PC-3 (cell line): ENCODE data around the gene PPL. TPM values are rescaled to one million over a fixed set of nuclear protein-coding genes. Genes with fewer than 3 reads are reported as not detected.

Experiments used
- ATAC-seq: fragments of 200-7000 bp; cut with Tn5 transposase; 2 replicates; pipeline ENCODE4 v1.9.1; 2020; ENCODE audit warnings: mild to moderate bottlenecking, moderate library complexity
- BruUV-seq: library from RNA; stranded (reverse); fragments of 400-500 nt; replicated peaks from 2 replicates; lab custom pipeline; 2021; lab: Mats Ljungman, UMichigan
- CTCF ChIA-PET: fragments of 300-600 bp; sonication (Branson Sonifier 250); formaldehyde crosslinking; loops from one replicate; lab custom pipeline; 2022; ENCODE audit warnings: antibody characterized with exemption; lab: Charles Lee
- POLR2A ChIA-PET: fragments of 300-600 bp; sonication (Branson Sonifier 250); formaldehyde crosslinking; loops from one replicate; lab custom pipeline; 2022; ENCODE audit warnings: antibody characterized with exemption; ENCODE audit not compliant: unreplicated experiment; lab: Charles Lee
- DNase-seq: peaks from one replicate; pipeline ENCODE4 v3.0.0-alpha.2; 2015
- H2AFZ ChIP-seq: fragments of 300-600 bp; sonication (generic); 2 replicates; pipeline ENCODE4 v1.6.0; 2016; ENCODE audit warnings: antibody characterized with exemption, low read length
- H3F3A ChIP-seq: fragments of 300-600 bp; sonication (generic); one replicate; pipeline ENCODE4 v1.6.0; 2017; ENCODE audit warnings: antibody characterized with exemption, low read length, control low read depth, mild to moderate bottlenecking; ENCODE audit not compliant: unreplicated experiment
- H3K27ac ChIP-seq: fragments of 300-600 bp; sonication (generic); 2 replicates; pipeline ENCODE4 v1.5.1; 2016; ENCODE audit warnings: mild to moderate bottlenecking, low read length
- H3K27me3 ChIP-seq: fragments of 300-600 bp; sonication (generic); 2 replicates; pipeline ENCODE4 v1.6.1; 2016; ENCODE audit warnings: low read length, mixed read lengths
- H3K36me3 ChIP-seq: fragments of 300-600 bp; sonication (generic); 2 replicates; pipeline ENCODE4 v1.6.1; 2016; ENCODE audit warnings: low read depth, mixed run types, low read length, mixed read lengths
- H3K4me1 ChIP-seq: fragments of 300-600 bp; sonication (generic); 2 replicates; pipeline ENCODE4 v1.5.1; 2016; ENCODE audit warnings: low read length; ENCODE audit not compliant: insufficient read depth
- H3K4me2 ChIP-seq: fragments of 300-600 bp; sonication (generic); 2 replicates; pipeline ENCODE4 v1.6.0; 2016; ENCODE audit warnings: low read length
- H3K4me3 ChIP-seq: fragments of 300-600 bp; sonication (generic); 2 replicates; pipeline ENCODE4 v1.5.1; 2016; ENCODE audit warnings: mild to moderate bottlenecking, low read length, mixed read lengths
- H3K79me2 ChIP-seq: fragments of 300-600 bp; sonication (generic); 2 replicates; pipeline ENCODE4 v1.6.1; 2017; ENCODE audit warnings: low read length, mixed read lengths
- H3K9ac ChIP-seq: fragments of 300-600 bp; sonication (generic); 2 replicates; pipeline ENCODE4 v1.6.0; 2016; ENCODE audit warnings: mild to moderate bottlenecking, low read length
- H3K9me2 ChIP-seq: fragments of 300-600 bp; sonication (generic); replicated peaks from 2 replicates; pipeline ENCODE4 v1.6.1; 2016; ENCODE audit warnings: mixed run types, low read length, mixed read lengths
- H3K9me3 ChIP-seq: fragments of 300-600 bp; sonication (generic); 2 replicates; pipeline ENCODE4 v1.6.1; 2016; ENCODE audit warnings: low read length, mixed read lengths
- H4K20me1 ChIP-seq: fragments of 300-600 bp; sonication (generic); 2 replicates; pipeline ENCODE4 v1.6.1; 2016; ENCODE audit warnings: low read length, mixed read lengths
- EZH2 ChIP-seq: fragments of 300-600 bp; sonication (generic); IDR thresholded peaks from one replicate; pipeline ENCODE4 v1.6.1; 2017; ENCODE audit warnings: antibody characterized with exemption, mild to moderate bottlenecking, low read length; ENCODE audit not compliant: unreplicated experiment
- EZH2phosphoT487 ChIP-seq: fragments of 300-600 bp; sonication (generic); IDR thresholded peaks from 2 replicates; pipeline ENCODE4 v1.6.1; 2018; ENCODE audit warnings: mild to moderate bottlenecking, antibody characterized with exemption, low read length, borderline replicate concordance
- intact Hi-C: fragments of 100-400 bp; cut with micrococcal nuclease; formaldehyde crosslinking; loops from 2 replicates; pipeline ENCODE4 v1.9.0; 2023
- total RNA-seq: library from RNA; depleted of rRNA; stranded (reverse); fragments of >200 nt; gene quantifications from 2 replicates; pipeline ENCODE4 v1.2.3, GENCODE V29; 2014
- TF ChIP-seq, protein P1 (sequence below): fragments of 300-600 bp; sonication (generic); conservative IDR thresholded peaks from 2 replicates; pipeline ENCODE4 v1.5.1; 2017; ENCODE audit warnings: antibody characterized with exemption, low read depth, mild to moderate bottlenecking, low read length

The PPL gene
- total RNA-seq, 1 experiment from 2014 or later = 18.8 TPM

DNA sequence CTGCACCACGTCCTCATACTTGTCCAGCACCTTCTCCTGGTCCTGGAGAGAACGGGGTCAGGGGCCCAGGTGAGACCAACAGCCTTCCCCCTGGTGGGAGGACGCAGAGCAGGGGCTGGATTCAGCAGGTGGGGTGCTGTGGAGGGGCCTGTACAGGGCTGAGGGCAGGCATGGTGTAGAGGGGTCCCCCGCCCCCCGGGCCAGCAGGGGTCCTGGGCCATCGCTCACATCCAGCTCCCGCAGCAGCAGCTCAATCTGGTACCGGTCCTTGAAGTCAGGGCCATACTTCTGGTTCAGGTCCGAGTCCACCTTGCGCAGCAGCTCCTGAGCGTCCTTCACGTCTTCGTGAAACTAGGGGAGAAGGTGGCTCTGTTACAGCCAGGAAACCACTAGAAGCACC, 41.6 kb downstream of the PPL start:
- ATAC-seq = no peak
- Histone ChIP-seq H3K4me2 (no peak overlapping the region), H3K36me3 (no peaks in the 10 kb centered on the region), H3K9me3 (no peaks in the 10 kb centered on the region), H3K9me2 (no peaks in the 10 kb centered on the region), H3K27me3 (no peaks in the 10 kb centered on the region), H3K27ac (no peak overlapping the region), H3K4me3 (no peak overlapping the region), H3K79me2 (no peaks in the 10 kb centered on the region), H3F3A (no peaks in the 10 kb centered on the region), H3K9ac (no peak overlapping the region), H4K20me1 (no peaks in the 10 kb centered on the region), H2AFZ (no peak overlapping the region), H3K4me1 (no peaks in the 10 kb centered on the region)
- TF ChIP-seq EZH2 = no peak
- TF ChIP-seq EZH2phosphoT487 = no peak
- TF ChIP-seq, protein P1, sequence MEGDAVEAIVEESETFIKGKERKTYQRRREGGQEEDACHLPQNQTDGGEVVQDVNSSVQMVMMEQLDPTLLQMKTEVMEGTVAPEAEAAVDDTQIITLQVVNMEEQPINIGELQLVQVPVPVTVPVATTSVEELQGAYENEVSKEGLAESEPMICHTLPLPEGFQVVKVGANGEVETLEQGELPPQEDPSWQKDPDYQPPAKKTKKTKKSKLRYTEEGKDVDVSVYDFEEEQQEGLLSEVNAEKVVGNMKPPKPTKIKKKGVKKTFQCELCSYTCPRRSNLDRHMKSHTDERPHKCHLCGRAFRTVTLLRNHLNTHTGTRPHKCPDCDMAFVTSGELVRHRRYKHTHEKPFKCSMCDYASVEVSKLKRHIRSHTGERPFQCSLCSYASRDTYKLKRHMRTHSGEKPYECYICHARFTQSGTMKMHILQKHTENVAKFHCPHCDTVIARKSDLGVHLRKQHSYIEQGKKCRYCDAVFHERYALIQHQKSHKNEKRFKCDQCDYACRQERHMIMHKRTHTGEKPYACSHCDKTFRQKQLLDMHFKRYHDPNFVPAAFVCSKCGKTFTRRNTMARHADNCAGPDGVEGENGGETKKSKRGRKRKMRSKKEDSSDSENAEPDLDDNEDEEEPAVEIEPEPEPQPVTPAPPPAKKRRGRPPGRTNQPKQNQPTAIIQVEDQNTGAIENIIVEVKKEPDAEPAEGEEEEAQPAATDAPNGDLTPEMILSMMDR = no peak
- no peak for DNase-seq
- CTCF ChIA-PET = no interaction called here
- intact Hi-C loops = no loop called here
- BruUV-seq = no TSS peak
- POLR2A ChIA-PET = no interaction called here

DNA sequence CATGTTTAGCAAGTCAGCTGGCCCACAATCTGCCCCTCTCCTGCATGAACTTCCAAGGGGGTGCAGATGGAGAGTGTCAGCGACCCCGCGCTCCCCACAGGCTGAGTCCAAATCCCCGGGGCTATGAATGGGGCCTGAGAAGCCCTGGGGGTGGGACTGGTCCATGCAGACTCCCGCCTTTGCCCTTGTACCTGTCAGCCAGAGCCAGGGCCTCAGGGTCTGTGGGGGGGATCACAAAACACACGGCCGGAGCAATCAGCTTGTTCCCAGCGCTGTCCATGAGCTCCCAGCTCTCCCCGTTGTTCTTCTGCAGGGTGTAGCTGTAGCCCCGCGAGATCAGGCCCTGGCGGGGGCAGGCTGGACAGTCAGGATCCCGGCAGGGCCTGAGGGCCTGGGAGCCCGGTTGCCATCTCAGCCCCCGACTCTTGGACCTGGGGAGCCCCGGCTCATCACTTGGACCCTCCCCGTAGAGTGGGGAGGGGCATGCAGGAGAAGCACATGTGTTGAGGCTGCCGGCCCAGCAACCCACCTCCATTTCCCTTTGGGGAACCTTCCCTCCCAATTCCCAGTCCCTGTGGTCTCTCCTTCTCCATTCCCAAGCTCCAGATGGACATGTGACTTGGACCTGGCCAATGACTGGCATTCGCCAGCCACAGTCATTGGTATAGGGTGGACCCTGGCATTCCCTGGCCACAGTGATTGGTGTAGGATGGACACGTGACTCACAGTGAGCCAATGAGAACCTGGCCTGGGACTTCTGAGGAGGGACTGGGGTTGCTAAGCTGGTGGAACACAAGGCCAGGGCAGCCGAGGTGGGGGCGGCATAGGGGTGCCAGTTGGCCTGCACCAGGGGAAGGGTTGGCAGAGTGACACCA, 42.4 kb downstream of the PPL start:
- H4K20me1 ChIP-seq = no peaks in the 10 kb centered on the region
- intact Hi-C loops = no loop called here
- POLR2A ChIA-PET = interaction anchor here (0.5 kb wide), 1 partner anchor 160 kb away, joined by 4 read pairs; the partner anchor contains the start of genes ANKS3 and DNAAF8
- CTCF ChIA-PET = no interaction called here
- no peak overlapping the region for H3K9ac ChIP-seq
- peaks cover 4% of the 10 kb centered on the region; the same call in 1 of the 2 replicates for H3K36me3 ChIP-seq
- no peaks in the 10 kb centered on the region for H3K9me3 ChIP-seq
- H3K4me1 ChIP-seq = no peaks in the 10 kb centered on the region
- H3K4me2 ChIP-seq = no peak overlapping the region
- no peaks in the 10 kb centered on the region for H3K79me2 ChIP-seq
- ATAC-seq = 0 out of 2 replicates have a peak, but pooled peaks have one; percentile 11
- TF ChIP-seq, protein P1 = no peak
- H3K9me2 ChIP-seq = no peaks in the 10 kb centered on the region
- no TSS peak for BruUV-seq
- no peak overlapping the region for H3K4me3 ChIP-seq
- H3K27me3 ChIP-seq = no peaks in the 10 kb centered on the region
- H3K27ac ChIP-seq = no peak overlapping the region
- no peaks in the 10 kb centered on the region for H3F3A ChIP-seq
- no peak for DNase-seq
- H2AFZ ChIP-seq = no peak overlapping the region
